Activated naive CD4-positive, alpha-beta T cell (primary cell): ENCODE data around the gene TP53I11.

Experiments
- DNase-seq, 4 experiments: peaks; one replicate each; lab custom pipeline; 2025; lab: John Stamatoyannopoulos, UW

Gene TP53I11

DNA sequence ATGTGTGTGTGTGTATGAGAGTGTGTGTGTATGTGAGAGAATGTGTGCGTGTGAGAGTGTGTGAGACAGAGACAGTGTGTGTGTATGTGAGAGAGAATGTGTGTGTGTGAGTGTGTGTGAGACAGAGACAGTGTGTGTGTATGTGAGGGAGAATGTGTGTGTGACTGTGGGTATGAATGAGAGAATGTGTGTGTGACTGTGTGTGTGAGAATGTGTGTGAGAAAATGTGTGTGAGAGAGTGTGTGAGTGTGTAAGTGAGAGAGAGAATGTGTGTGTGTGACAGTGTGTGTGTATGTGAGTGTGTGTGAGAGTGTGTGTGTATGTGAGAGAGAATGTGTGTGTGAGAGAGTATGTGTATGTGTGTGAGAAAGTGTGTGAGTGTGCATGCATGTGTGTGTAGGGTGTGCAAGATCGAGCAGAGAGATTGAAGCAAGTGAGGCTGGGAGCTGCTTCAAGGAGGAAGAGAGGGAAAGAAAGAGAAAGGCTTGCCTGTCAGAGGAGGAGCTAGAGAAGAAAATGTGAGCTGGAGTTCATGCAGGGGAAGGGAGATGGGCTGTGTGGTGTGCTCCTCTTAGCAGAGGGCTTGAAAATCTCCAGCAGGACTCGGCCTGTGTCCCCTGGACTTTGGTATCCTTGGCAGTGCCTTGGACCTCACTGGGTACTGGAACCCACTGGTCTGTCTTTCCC lies 27.7 kb upstream of the TP53I11 start:
- DNase-seq: no peak

DNA sequence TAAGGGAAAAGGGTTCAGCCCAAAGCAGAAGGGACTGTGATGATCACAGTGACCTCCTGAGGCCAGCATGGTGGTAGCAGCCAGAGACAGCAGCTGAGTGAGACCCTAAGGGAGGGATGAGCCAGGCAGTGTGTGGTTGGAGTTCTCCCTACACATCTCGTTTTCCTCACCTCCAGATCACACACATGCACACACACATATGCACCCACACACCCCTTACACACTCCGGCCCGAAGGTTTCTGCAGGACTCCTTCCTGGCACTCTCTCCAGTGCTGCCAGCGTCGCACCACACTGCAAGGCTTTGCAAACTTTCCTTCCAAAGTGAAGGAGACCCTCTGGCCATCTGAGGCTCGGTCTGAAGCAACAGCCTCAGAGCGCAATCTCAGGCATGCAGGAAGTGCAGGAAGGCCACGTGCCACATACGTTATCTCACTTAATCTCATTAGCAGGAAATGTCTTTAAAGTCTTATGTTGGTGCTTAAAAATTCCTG lies 26.9 kb upstream of the TP53I11 start:
- no peak for DNase-seq

DNA sequence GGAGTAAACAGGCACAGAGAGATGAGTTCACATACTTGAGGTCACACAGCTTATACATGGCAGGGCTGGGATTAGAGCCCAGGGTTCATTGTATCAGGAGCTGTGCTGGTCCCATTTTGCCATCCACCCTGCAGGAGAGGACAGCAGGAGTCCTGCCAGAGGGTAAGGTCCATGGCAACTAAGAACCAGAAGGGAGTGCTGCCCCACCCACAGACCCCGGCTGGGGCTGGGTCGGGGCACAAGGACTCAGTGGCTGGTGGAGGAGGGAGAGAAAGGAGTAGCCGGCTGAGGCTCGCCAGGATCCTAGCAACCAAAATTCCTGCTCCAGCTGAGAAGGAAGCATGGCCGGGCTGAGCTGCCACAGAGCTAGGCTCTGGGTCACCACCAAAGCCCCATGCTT lies 25.9 kb upstream of the TP53I11 start:
- no peak for DNase-seq

DNA sequence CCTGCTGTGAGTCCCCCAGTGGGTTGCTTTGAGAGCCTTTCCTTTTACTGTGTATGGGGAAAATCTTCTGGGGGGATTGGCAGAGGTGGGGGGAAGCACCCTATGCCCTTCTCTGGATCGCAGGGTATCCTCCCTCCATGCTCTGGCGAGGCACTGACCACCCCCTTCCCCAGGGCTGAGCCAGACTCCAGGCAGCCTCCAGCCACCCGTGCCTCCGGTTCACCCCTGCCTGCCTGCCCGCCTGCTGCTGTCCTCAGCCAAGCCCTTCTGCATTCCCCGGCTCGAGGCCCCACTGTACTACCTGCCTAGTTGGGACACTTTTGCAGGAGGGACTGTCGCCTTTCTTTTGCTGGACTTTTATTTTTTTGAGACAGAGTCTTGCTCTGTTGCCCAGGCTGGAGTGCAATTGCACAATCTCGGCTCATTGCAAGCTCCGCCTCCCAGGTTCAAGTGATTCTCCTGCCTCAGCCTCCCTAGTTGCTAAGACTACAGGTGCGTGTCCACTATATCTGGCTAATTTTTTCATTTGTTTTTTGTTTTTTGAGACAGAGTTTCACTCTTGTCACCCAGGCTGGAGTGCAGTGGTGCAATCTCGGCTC lies 23.8 kb upstream of the TP53I11 start:
- no peak for DNase-seq

DNA sequence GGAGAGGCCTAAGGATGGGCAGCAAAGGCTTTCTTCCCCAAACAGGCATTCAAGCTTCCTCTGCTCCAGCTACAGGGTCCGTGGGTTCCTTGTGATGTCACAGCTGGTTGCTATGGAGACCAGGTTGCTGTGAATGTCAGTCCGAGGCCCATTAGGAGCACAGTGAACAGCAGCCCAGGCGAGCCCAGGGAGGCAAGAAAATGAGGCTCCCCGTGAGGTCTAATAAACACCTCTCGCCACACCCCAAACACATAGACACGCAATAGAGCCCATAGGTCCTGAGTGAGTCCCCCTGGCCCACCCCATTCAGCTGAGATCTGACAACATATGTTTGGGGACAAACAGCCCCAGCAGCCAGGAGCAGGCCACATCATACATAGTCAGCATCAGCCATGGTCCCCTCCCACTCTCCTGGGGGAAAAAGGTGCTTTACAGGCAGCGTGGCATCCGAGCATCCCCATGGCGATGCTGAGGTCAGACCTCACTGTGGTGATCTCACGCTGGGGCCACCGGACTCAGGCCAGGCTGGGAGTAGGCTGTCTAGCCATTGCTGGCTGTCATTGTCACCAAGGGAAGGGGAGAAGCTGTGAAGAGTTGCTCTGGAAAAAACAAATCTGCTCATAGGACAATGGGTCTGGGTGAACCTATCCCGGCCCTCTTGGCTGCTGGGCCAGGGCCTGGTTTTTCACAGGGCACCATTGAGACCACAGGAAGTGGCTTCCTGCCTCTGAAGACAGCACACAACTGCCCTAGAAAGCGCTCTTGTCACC lies 23.1 kb upstream of the TP53I11 start:
- no peak for DNase-seq

DNA sequence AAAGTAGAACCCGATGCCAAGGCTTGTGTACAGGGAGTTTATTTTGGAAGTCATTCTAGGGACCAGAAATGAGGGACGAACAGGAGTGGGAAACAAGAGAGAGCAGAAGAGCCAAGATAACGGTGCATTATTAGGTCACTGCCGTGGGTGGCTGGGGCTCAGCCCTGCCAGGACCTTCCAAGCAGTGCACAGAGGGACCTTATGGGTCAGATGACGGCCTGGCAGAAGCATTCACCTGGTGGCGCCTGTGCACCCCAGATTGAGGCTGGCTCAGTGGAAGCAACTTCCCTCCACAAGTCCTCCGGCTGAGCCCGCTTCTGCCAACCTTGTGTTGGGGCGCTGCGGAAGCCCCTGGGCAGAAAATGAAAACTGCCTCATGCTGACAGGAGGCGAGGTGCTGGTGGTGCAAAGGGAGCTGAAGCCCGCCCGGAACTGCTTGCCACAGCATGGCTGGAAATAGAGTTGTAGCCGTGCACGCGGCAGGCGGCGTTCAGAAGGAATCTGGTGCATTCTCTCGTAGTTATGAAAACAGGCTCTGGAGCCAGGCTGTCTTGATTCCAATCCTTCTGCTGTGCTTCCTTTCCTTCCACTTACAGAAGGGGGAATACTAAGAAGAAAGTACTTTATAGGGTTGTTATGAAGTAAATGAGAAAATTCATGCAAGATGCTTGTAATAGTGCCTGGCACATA lies 22.2 kb upstream of the TP53I11 start:
- no peak for DNase-seq

DNA sequence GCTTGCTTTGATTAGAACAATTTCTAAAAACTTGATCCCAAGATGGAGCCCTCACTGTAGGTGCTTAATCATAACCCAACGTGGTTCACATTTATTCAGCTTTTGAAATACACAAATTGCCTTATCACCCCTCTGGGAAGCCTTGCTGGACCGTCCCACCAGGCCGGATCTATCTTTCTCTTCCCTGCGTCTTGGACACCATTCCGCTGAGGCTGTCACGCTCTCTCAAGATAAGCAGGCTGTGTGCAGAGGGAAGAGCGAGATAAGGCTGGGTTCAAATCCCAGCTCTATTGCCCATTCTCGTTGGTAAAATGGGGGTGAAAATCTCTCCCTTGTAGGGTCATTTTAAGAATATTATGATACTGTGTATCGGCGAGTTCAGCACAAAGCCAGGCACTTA lies 20.5 kb upstream of the TP53I11 start:
- DNase-seq: no peak

DNA sequence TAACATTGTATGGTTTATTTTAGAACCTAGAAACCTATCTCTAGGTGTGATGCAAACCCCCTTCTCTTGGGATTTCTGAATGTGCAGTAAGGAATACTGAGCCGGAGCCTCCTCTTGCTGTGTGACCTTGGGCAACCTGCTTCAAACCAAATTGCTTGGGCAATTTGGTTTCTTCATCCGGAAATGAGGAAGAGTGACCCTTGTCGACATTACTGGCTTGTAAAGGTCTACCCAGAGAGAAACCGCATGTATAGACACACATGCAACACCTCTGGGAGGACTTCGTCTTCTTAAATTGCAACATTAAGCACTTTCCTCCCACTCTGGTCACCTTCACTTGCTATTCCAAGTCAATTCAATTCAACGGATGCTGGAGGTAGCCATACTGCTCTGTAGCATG lies 19.6 kb upstream of the TP53I11 start:
- no peak for DNase-seq

DNA sequence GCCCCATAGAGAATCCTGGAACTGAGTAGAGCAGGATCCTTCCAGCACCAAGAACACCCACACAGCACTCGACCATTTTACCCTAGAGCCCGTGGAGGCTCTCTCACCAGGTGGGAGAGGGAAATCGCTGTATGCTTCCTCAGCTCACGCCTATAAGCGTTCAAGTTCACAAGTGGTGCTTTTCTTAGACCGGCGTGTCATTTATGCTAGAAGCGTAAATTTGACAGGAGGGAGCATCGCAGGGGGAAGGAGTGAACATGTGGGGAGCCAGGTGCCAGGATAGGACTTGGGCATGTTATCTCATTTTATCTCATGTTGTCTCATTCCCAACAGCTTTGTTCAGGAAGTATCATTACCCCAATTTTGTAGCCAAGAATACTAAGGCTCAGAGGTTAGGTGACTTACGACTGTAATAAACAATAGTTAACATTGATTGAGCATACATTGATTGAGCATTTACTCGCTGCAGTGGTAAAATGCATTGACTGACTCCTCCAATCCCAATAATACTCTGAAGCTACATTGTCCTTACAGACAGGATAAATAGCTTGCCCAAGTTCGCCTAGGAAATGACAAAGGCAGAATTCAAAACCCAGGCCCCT lies 19.1 kb upstream of the TP53I11 start:
- no peak for DNase-seq

DNA sequence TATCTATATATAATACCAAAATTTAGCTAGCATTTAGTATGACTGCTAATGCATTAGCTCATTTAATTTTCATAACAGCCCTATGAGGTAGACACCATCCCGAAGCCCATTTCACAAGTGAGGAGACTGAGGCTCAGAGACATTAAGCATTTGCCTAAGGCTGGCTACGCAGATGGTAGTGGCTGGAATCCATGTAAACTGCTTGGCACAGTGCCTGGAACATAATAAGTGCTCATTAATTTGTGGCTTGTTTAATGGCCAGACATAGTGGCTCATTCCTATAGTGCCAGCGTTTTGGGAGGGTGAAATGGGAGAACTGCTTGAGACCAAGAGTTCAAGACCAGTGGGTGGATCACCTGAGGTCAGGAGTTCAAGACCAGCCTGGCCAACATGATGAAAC lies 17.8 kb upstream of the TP53I11 start:
- DNase-seq: no peak

DNA sequence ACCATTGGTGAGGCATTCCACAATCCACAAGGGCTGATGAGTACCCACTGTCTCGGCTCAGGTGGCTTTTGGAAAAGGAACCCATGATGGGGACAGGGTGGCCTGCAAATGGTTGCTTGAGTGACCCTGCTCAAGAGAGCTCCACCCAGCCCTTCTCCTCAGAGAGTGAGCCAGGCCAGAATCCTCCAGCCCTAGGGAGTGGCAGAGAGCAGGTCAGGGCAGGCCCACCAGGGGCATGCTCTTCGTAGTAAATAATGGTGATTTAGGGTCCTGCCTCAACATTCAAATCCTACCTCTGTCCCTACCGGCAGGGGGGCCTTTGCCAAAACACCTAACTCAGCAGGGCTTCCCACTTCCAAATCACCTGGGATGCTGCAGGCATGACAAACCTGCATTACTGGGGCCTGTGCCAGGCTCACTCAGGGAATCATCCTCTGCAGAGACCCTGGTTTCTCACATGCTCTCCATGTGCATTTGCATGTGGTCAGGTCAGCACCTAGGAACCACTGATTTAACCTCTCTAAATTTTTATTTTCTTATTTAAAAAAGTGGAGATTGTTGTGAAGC lies 17.3 kb upstream of the TP53I11 start:
- no peak for DNase-seq

DNA sequence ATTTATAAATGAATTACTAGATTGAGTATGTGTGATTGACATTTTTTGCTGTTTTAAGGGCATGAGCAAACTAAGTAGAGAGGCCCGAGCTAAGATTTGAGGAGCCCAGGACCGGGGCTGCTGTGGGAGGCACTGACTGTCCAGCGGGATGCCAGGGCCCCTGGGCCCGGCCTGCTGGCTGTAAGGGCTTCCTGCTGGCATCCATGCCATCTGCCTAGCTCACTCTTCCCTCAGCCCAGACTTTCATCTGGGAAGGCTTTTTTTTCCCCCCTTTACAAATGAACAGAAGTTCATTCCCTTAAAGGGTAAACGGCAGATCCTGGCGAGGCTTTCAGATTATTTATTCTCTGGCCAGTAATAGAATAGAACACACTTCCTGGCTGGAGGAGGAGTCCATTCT lies 16.0 kb upstream of the TP53I11 start:
- no peak for DNase-seq

DNA sequence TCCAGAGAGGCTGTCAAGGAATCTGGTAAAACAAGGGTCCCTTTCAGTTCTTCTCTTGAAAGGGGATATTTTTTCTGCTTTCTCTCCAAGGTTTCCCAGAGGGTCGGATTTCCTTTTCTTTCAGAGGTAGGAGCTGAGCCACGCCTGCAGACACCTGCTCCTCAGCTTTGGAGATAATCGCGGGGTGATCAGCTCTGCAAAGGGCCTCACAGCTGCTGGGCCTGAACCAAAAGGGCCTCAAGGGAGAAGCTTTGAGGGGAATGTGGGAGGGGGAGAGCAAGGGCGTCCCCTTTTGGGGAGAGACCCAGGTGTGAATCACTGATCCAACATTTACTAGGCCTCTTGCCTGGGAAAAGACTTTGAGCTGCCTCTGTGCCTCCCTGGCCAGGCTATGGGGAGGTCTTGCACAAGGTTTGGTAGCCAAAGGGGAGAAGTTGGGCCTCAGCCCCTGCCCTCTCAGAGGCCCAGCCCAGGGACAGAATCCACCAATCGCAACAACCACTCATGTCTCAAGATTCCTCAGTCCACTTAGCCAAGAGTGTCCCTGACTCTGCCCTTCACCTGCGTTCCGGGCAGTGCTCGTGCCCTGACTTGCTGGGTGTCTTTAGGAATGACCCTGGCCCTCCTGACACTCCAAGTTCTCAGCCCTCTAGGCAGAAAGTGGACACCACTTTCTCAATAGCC lies 14.0 kb upstream of the TP53I11 start:
- DNase-seq: no peak

DNA sequence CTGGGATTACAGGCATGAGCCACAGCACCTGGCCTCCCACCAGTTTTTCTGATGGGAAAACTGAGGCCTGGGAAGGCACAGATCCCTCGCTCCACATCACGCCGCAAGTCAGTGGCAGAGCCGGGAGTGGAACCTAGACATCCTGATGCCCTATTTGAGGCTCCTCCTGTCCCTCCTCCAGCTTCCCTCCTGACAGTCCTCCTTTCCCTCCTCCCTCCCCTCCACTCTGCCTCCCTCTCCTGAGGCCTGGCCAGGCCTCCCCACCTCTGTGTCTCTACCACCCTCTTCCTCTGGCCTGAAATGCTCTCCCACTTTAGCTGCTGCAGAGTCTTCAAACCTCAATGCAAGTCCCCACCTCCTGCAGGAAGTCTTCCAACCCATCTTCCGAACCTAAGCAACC lies 13.3 kb upstream of the TP53I11 start:
- DNase-seq: no peak

DNA sequence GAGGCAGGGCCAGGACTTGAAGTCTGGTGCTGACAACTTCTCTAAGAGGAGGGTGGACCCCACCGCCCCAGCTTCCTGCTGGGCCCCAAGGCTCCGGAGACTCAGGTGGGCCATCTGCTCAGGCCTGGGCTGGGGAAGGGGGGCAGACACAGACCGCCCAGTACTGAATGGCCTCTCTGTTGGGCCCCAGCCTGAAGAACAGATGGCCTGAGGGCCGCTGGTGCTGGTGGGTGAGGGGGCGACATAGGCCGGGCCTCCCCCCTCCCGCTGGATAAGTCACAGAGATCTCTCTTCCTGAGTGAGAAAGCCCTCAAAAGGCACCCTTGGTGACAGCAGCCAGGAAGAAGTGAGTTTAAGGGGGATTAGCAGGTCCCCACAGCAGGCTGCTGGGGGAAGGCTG lies 12.5 kb upstream of the TP53I11 start:
- DNase-seq: no peak

DNA sequence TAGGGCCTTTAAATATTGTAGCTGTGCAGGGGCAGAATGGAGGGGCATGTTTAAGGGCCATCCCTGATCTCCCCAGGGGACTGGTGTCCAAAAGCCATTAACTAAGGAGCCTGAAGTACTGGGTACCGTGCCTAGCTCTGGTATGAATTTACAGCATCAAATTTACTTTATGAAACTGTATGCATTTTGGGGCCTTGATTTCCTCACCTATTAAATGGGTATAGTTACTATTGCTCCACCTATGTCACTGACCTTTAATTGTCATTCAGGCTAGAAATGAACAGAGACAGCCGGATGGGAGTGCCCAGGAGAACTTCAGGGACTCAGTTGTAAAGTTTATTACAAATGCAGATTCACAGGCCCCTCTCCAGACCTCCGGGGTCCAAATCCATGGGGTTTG lies 11.8 kb upstream of the TP53I11 start:
- no peak for DNase-seq

DNA sequence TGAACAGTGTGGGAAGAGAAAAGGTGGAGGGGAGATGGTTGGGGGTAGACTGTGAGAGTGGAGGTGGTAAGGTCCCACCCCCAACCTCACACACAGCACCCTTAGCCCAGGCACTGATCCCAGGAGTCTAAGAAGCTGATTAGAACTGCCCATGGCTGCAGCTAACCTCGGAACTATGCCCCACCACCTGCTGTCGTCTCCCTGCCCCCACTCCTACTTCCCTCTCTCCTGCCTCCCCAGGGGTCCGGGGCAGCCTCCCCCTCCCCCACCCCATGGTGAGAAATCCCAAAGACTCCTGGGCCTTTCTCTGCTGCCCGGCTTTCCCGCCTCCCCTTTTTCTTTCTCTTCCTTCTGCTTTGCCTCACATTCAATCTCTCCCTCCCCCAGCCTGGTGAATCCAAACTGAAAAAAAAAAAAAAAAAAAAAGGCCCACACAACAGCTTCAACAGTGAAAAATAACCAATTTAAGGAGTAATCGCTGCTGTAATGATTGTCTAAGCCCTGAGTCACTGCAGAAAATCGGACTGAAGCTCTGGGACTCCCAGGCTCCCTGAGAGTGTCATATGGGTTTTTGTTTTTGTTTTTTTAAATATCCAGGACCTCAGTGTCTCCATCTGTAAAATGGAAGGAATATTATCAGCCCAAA lies 9.6 kb upstream of the TP53I11 start:
- DNase-seq: no peak

DNA sequence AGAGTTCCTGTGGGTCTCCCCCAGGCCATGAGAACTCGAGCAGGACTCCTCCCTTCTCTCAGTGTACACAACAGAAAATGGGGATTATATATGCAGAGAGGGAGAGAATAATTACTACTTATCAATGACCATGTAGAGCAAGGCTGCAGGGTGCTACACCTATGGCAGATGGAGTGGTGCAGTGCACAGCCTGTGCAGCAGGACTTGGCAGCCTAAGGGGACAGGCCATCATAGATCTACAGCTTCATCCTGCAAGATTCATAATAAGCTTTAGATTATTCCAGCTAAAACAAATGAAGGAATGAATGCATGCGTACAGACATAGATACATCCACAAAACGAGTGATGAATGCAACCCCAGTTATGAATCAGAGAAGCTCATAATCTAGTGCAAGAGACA lies 8.4 kb upstream of the TP53I11 start:
- DNase-seq: no peak

DNA sequence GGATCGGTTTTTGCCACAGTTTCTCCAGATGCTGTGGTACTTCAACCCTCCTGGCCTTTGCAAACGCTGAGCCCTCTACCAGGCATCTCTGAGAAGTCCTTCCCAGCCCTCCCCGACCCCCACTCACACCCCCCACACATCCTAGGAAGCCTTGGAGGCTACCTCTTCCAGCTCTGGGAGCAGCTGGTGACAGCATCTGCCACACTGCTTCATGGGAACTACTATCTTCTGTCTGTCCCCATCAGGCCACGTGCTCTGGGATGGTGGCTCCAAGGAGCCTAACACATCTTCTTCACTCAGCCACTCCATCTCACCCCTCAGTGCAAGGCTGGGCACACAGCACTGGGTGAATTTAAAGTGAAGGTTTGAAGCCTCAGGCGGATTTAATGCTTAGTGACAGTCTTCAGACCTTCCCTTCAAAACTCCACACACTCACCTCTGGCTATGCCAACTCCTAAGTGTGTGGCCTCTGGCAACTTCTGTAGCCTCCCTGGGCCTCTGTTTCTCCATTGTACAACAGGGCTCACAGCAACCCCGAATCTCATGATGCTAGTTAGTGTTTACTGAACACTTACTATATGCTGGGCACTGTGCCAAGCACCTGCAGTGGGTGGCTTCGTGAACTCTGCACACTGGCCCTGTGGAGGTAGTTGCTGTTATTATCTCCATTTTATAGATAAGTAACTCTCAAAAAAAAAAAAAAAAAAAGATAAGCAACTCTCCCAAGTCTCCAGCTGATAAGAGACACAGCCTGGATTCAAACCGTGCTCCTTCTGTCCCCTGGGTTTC lies 7.3 kb upstream of the TP53I11 start:
- DNase-seq: no peak

DNA sequence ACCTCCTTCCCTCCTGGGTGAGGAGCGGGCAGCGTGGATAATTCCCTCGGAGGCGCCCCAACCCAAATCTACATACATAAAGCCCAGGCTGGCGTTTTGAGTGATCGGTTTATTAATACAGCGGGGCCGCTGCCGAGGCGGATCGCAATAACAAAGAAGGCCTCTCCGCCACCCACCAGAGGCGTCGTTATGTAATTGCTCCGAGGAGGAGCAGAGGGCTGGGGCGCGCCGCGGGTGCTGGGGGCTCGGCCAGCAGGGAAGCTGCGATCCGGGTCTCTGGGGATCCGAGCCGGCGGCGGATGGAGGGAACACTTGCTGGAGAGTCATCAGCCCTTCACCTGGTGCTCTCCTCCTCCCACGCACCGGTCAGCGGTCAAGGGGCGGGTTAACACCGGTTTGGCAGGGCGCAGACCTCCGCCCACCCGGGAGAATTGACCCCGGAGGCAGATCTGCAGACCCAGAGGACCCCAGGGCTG lies 6.4 kb upstream of the TP53I11 start:
- DNase-seq: no peak
